Measurements from ENCODE around the gene NKX3-2. TPM values are rescaled to one million over a fixed set of nuclear protein-coding genes. Genes with fewer than 3 reads are reported as not detected.
A peak's percentile ranks its signal among the peaks of the same experiment; 100 is the strongest.

Gene NKX3-2
- total and polyA plus RNA-seq, 2 of the 8 experiments (the other 6 are each of a cell fraction or from before 2014, with no cell fraction given) = 0.13 TPM; not detected in 1

DNA sequence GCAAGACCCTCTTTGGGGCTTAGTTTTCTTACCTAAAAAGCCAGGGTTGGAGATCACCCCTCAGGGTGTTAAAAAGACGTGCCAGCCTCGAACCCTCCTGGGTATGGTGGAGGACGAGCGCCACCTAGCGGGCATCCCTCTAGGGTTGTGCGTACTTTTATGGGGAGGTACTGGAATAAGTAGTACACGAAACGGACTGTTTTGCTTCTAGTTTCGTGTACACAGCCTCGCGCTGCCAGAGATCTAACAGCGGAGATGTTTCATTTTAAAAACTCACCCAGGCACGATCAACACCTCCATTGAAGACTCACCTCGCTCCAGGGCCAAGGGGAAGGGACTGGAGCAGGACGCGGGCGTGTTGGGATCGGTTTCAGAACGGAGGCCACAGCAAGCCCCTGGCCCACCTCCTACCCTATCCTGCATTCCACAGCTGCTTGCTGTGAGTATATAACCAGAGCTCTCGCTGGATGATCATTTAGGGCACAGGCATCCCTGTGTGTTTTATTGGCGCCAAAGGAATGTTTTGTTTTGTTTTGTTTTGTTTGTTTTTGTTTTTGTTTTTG lies 4.8 kb upstream of the NKX3-2 start:
- Histone ChIP-seq H3K9me3 (ENCODE audit: insufficient read depth in 2 of 2, low read depth in 1 of 2, low read length in 1 of 2) (no peaks in the 10 kb centered on the region), H3K79me2 (ENCODE audit: control insufficient read depth in 1 of 2, insufficient read depth in 2 of 2, low read length in 2 of 2) (no peaks in the 10 kb centered on the region), H3K4me3 (ENCODE audit: extremely low read depth in 1 of 4, insufficient read depth in 2 of 4, low read depth in 3 of 4, low read length in 4 of 4) (peak overlapping the region; percentile 31 to 68 (median 57); a peak in 7 of 8 replicates), H2AFZ (ENCODE audit: low read length) (peak overlapping the region; percentile 95), H3K4me1 (replicated peaks in 1 of 4; ENCODE audit: control insufficient read depth in 3 of 4, insufficient read depth in 4 of 4, low read length in 3 of 4) (peaks cover 4 to 8% (median 7%) of the 10 kb centered on the region in 4 experiments), H3K36me3 (ENCODE audit: control insufficient read depth in 2 of 4, insufficient read depth in 4 of 4, low read length in 3 of 4) (peaks cover 0 to under 1% (median 0%) of the 10 kb centered on the region in 4 experiments; a peak in 1 of 8 replicates), H2BK5ac (ENCODE audit: low read depth, low read length) (no peak overlapping the region), H3K4me2 (ENCODE audit: insufficient read depth in 1 of 2, low read depth in 2 of 2, low read length in 2 of 2) (peak overlapping the region; percentile 92 to 96), H3K18ac (ENCODE audit: extremely low read depth, low read length) (no peak overlapping the region), H3K14ac (ENCODE audit: insufficient read length) (no peak overlapping the region), H2BK12ac (ENCODE audit: low read depth, low read length) (no peak overlapping the region), H4K8ac (ENCODE audit: extremely low read depth, insufficient read depth, low read length) (peak overlapping the region; percentile 78; the same call in 1 of the 2 replicates), H2BK15ac (ENCODE audit: low read length) (peak overlapping the region; percentile 72; the same call in 1 of the 2 replicates), H4K91ac (replicated peaks; ENCODE audit: insufficient read length, low read length) (no peak overlapping the region), H3K79me1 (ENCODE audit: low read depth, low read length) (no peaks in the 10 kb centered on the region), H3K23me2 (ENCODE audit: low read depth, low read length) (peaks cover 16% of the 10 kb centered on the region), H3K9ac (replicated peaks in 1 of 4; ENCODE audit: extremely low read depth in 1 of 4, low read depth in 3 of 4, low read length in 3 of 4) (no peak overlapping the region), H3K27ac (ENCODE audit: low read depth, low read length) (no peak overlapping the region), H2AK5ac (ENCODE audit: low read depth, low read length) (no peak overlapping the region), H2BK120ac (replicated peaks; ENCODE audit: low read depth, low read length) (no peak overlapping the region), H3K56ac (replicated peaks; ENCODE audit: insufficient read length, low read depth, low read length) (no peak overlapping the region), H4K20me1 (replicated peaks in 1 of 2; ENCODE audit: control insufficient read depth in 1 of 2, insufficient read depth in 2 of 2, low read length in 2 of 2) (peaks cover 0 to 2% of the 10 kb centered on the region in 2 experiments), H4K5ac (ENCODE audit: insufficient read length, low read depth, low read length) (no peak overlapping the region), H3K4ac (replicated peaks; ENCODE audit: insufficient read length, low read depth, low read length) (no peak overlapping the region), H2BK20ac (ENCODE audit: low read length) (no peak overlapping the region), H3K27me3 (replicated peaks in 1 of 4; ENCODE audit: control insufficient read depth in 3 of 4, extremely low read depth in 1 of 4, insufficient read depth in 3 of 4, low read length in 3 of 4) (peaks cover 27 to 60% (median 41%) of the 10 kb centered on the region in 4 experiments), H3K23ac (ENCODE audit: insufficient read length) (no peak overlapping the region)
- POLR2A ChIA-PET (ENCODE audit: partially characterized antibody) = no interaction called here
- CTCF ChIA-PET (ENCODE audit: partially characterized antibody) = interaction anchor here (0.6 to 3.4 kb wide), 24 partner anchors 10 to 824 kb away, joined by 3 to 13 read pairs (median 3); no protein-coding TSS in a partner anchor
- peak; percentile 88 for FAIRE-seq
- peak; percentile 81 to 99 for DNase-seq (ENCODE audit: low read depth in 1 of 2, low spot score in 2 of 2)
- 7% methylated on average over 19 of the region's 21 CpGs; no CpG with 5 or more reads in 1 of the 2 experiments for WGBS, 2 experiments (ENCODE audit: extremely low coverage in 1 of 2, insufficient coverage in 1 of 2, insufficient read length in 1 of 2, insufficient replicate concordance in 2 of 2, low coverage in 1 of 2, low lambda C conversion rate in 2 of 2, missing lambda C conversion rate in 1 of 2)
- TF ChIP-seq TAF1 (IDR thresholded peaks at IDR 0.05; ENCODE audit: low read depth, low read length) (no peak), ASH2L (IDR thresholded peaks at IDR 0.05; ENCODE audit: low read length) (peak; percentile 64), KDM1A (IDR thresholded peaks at IDR 0.05; ENCODE audit: borderline replicate concordance, low read length) (peak; percentile 80; the same call in 1 of the 2 replicates), CTCF (IDR thresholded peaks at IDR 0.05; ENCODE audit: control extremely low read depth in 1 of 3, insufficient read depth in 1 of 3, low read depth in 1 of 3, low read length in 3 of 3) (peak in 2 of 3 experiments; percentile 81 to 91; a peak in 3 of 4 replicates), TBP (IDR thresholded peaks at IDR 0.05; ENCODE audit: low read depth, low read length) (peak; percentile 39; the same call in 1 of the 2 replicates), MAX (IDR thresholded peaks at IDR 0.05) (0 out of 2 replicates have a peak, but pooled peaks have one; percentile 28), USF2 (IDR thresholded peaks at IDR 0.05; ENCODE audit: low read length) (no peak), POLR2AphosphoS5 (IDR thresholded peaks at IDR 0.05; ENCODE audit: low read depth, low read length) (peak; percentile 49; the same call in 1 of the 2 replicates)

Measured in H1 (cell line).